ENCODE measurements around the gene PSMC6.
"Not testable (repeated sequence)": the region's sequence is repeated elsewhere in the genome, so short reads cannot be mapped to it uniquely, and the experiment has no call there.

DNA sequence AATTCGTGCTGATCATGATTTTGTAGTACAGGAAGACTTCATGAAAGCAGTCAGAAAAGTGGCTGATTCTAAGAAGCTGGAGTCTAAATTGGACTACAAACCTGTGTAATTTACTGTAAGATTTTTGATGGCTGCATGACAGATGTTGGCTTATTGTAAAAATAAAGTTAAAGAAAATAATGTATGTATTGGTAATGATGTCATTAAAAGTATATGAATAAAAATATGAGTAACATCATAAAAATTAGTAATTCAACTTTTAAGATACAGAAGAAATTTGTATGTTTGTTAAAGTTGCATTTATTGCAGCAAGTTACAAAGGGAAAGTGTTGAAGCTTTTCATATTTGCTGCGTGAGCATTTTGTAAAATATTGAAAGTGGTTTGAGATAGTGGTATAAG, 20.5 kb downstream of the PSMC6 start:
- TF ChIP-seq, protein P1, sequence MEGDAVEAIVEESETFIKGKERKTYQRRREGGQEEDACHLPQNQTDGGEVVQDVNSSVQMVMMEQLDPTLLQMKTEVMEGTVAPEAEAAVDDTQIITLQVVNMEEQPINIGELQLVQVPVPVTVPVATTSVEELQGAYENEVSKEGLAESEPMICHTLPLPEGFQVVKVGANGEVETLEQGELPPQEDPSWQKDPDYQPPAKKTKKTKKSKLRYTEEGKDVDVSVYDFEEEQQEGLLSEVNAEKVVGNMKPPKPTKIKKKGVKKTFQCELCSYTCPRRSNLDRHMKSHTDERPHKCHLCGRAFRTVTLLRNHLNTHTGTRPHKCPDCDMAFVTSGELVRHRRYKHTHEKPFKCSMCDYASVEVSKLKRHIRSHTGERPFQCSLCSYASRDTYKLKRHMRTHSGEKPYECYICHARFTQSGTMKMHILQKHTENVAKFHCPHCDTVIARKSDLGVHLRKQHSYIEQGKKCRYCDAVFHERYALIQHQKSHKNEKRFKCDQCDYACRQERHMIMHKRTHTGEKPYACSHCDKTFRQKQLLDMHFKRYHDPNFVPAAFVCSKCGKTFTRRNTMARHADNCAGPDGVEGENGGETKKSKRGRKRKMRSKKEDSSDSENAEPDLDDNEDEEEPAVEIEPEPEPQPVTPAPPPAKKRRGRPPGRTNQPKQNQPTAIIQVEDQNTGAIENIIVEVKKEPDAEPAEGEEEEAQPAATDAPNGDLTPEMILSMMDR (IDR thresholded peaks at IDR 0.05) = not testable (repeated sequence)
- not testable (repeated sequence) for TF ChIP-seq POLR2A (IDR thresholded peaks at IDR 0.05)
